Esophagus muscularis mucosa (tissue), 3 donors: ENCODE data around the gene HNRNPA2B1.

Experiments used
- POLR2A ChIP-seq: fragments of 450-650 bp; IDR thresholded peaks from one replicate; pipeline ENCODE4 v1.6.1; 2017; ENCODE audit warnings: antibody characterized with exemption, moderate library complexity, mild to moderate bottlenecking, low read depth
- POLR2AphosphoS5 ChIP-seq, 2 donors: sonication (generic); formaldehyde crosslinking; IDR thresholded peaks; one replicate each; pipeline ENCODE4 v1.6.1; 2017; ENCODE audit warnings: antibody characterized with exemption in 2 of 2
- TF ChIP-seq, protein P1 (sequence below), 3 experiments: fragments of 200-600 bp in 2 of 3; fragments of 450-650 bp in 1 of 3; sonication (generic) in 2 of 3; IDR thresholded peaks; one replicate each; pipeline ENCODE4 v1.5.1; 2017 to 2019; ENCODE audit warnings: antibody characterized with exemption in 3 of 3, mild to moderate bottlenecking in 2 of 3, moderate library complexity in 1 of 3

DNA sequence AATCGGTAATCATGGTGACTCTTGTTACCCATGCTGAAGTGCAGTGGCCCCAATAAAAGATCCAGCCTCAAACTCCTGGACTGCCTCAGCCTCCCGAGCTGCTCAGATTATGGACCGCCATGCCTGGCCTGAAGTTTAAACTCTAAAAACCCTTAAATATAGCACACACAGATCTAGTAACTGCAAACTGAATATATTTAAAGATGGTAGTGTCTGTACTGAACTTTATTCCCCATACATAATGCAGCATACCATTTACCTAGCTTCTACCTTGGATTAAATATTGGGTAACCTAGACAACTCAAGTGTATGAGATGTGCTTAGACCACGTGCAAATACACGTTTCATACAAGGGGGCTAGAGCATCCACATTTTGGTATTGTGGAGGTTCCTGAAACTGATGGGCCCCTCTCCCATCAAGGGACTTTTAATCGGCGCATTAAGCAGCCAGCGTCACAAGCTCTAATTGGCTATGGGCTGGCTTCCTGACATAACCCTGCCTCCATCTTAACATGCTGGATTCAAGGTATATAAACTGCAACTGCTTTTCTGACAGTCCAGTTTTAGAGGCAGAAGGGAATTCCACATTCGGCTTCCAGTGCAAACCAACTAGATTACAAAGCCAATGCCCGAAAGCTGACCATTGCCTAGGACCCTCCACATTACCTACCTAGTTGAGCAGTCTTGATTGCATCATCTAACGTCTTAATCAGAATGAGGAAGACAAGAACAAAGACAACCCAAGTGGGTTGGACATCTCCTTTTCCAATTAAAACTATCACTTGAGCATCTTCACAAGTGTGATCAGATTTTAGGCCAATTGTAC is 13.0 kb downstream of the HNRNPA2B1 start:
- TF ChIP-seq POLR2AphosphoS5 (IDR thresholded peaks at IDR 0.05) (peak in 1 of 2 donors; percentile 57), POLR2A (no peak)
- TF ChIP-seq, protein P1, sequence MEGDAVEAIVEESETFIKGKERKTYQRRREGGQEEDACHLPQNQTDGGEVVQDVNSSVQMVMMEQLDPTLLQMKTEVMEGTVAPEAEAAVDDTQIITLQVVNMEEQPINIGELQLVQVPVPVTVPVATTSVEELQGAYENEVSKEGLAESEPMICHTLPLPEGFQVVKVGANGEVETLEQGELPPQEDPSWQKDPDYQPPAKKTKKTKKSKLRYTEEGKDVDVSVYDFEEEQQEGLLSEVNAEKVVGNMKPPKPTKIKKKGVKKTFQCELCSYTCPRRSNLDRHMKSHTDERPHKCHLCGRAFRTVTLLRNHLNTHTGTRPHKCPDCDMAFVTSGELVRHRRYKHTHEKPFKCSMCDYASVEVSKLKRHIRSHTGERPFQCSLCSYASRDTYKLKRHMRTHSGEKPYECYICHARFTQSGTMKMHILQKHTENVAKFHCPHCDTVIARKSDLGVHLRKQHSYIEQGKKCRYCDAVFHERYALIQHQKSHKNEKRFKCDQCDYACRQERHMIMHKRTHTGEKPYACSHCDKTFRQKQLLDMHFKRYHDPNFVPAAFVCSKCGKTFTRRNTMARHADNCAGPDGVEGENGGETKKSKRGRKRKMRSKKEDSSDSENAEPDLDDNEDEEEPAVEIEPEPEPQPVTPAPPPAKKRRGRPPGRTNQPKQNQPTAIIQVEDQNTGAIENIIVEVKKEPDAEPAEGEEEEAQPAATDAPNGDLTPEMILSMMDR (IDR thresholded peaks at IDR 0.05) = no peak
